ENCODE measurements around the gene NDUFB5.
"Not testable (repeated sequence)": the region's sequence is repeated elsewhere in the genome, so short reads cannot be mapped to it uniquely, and the experiment has no call there.

Gene NDUFB5

GRCh38 chr3:179640469-179640868 lies 35.9 kb downstream of the NDUFB5 start:
- TF ChIP-seq, protein P1, sequence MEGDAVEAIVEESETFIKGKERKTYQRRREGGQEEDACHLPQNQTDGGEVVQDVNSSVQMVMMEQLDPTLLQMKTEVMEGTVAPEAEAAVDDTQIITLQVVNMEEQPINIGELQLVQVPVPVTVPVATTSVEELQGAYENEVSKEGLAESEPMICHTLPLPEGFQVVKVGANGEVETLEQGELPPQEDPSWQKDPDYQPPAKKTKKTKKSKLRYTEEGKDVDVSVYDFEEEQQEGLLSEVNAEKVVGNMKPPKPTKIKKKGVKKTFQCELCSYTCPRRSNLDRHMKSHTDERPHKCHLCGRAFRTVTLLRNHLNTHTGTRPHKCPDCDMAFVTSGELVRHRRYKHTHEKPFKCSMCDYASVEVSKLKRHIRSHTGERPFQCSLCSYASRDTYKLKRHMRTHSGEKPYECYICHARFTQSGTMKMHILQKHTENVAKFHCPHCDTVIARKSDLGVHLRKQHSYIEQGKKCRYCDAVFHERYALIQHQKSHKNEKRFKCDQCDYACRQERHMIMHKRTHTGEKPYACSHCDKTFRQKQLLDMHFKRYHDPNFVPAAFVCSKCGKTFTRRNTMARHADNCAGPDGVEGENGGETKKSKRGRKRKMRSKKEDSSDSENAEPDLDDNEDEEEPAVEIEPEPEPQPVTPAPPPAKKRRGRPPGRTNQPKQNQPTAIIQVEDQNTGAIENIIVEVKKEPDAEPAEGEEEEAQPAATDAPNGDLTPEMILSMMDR (conservative IDR thresholded peaks at IDR 0.05): no peak
- H3K27ac ChIP-seq: no peak overlapping the region

GRCh38 chr3:179642871-179643270 lies 38.3 kb downstream of the NDUFB5 start:
- H3K27ac ChIP-seq: no peak overlapping the region
- TF ChIP-seq, protein P1 (conservative IDR thresholded peaks at IDR 0.05): no peak

GRCh38 chr3:179643837-179644236 lies 39.2 kb downstream of the NDUFB5 start:
- not testable (repeated sequence) for H3K27ac ChIP-seq

- TF ChIP-seq, protein P1 (conservative IDR thresholded peaks at IDR 0.05): no peak
- no peak overlapping the region for H3K27ac ChIP-seq
These were observed 41.6 kb downstream of the NDUFB5 start for GRCh38 chr3:179646177-179646576.

DNA sequence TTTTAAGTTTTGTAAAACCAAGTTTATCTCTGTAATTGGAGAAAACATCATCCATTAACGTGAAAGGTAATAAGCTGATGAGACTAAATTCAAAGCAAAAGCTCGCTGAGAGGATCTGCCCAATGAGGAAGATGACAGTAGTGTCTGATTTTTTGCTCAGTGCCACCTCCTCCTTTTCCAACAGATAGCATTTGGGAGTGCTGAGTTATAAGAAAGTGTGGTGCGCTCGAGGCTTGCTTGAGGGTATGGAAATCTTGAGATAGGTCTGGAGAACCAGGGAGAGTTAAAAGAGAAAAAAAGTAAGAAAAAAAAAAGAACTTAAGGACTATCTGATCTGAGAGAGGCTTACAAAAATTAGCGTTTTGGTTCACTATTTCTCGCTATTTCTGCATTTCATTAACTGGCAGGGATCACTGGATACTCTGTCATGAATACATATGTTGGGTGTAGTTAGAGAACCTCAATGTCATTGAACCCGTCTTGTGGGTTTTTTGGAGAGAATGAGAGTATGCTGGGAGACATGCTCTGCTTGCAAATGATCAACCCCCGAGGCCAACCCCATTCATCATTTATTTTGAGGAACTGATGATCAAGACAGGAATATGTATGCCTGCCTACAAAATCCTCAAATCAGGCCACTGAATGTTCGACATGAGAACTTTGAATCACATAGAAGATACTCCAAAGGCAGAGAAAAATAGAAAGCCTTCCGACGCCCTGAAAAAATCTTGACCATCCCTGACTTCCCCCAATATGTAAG lies 47.3 kb downstream of the NDUFB5 start:
- peak overlapping the region; percentile 91 for H3K27ac ChIP-seq
- TF ChIP-seq, protein P1 (conservative IDR thresholded peaks at IDR 0.05): no peak

GRCh38 chr3:179652447-179653095 lies 48.0 kb downstream of the NDUFB5 start, which contains the start of gene USP13:
TSS of gene USP13 (plus strand) at chr3:179653040. CDS start at chr3:179653226, 186 bp downstream.
- TF ChIP-seq, protein P1 (conservative IDR thresholded peaks at IDR 0.05): no peak
- H3K27ac ChIP-seq: peak within 1 kb of the TSS; percentile 91

DNA sequence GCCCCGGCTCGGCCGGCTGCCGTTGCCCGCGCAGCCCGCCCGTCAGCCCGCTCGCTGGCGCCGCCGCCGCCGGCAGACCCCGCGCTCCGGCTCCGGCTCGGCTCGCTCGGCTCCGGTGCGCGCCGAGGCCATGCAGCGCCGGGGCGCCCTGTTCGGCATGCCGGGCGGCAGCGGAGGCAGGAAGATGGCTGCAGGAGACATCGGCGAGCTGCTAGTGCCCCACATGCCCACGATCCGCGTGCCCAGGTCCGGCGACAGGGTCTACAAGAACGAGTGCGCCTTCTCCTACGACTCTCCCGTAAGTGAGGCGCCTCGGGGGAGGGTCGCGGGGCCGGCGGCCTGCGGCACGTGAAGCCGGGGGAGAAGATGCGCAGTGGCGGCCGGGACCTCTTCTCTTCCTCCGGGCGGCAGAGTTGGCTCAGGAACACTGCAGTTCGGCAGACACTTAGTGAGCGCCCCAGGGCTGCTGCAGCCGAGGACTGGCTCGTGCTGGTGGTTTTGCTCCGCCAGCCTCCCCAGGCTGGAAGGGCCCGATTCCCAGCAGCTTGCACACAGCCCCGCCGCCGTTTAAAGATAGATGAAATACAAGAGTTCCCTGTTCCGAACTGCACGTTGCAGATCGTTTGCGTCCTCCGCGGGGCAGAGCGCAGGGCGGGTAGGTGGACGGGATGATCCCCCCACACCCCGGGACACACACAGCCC lies 48.7 kb downstream of the NDUFB5 start:
- TF ChIP-seq, protein P1 (conservative IDR thresholded peaks at IDR 0.05): no peak; the same call in 1 of the 2 replicates
- peak overlapping the region; percentile 91 for H3K27ac ChIP-seq

Data from VCaP (cell line).